ENCODE results near the gene ITPR3.

DNA sequence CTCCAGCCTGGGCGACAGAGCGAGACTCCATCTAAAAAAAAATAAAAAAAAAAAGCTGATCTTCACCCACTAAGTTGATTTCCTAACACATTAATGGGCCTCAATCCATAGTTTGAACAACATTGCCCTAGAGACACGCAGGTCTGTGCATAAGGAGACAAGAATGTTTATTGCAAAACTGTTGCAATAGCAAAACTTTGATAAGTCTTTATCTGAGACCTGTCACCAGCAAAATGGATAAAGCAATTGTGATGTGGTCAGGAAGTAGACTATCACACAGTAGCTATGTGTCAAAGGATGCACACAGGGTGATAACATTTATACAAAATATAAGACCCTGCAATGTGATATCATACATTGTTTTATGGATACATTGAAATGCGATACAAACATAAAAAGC, 4.2 kb upstream of the ITPR3 start:
- TF ChIP-seq SUZ12 (IDR thresholded peaks at IDR 0.05; ENCODE audit: extremely low read depth, insufficient read depth, insufficient read length) (no peak), YY1 (IDR thresholded peaks at IDR 0.05; ENCODE audit: insufficient read depth, insufficient read length) (no peak)

Data from NT2/D1 (cell line).